GM12874 (cell line): ENCODE measurements around the gene NOC4L.

Experiments used
- TF ChIP-seq, protein P1 (sequence below): IDR thresholded peaks from 2 replicates; pipeline ENCODE4 v1.5.1; 2011; ENCODE audit warnings: low read depth, mild to moderate bottlenecking, control low read depth, low read length, moderate library complexity; ENCODE audit not compliant: insufficient read depth

Gene NOC4L

DNA sequence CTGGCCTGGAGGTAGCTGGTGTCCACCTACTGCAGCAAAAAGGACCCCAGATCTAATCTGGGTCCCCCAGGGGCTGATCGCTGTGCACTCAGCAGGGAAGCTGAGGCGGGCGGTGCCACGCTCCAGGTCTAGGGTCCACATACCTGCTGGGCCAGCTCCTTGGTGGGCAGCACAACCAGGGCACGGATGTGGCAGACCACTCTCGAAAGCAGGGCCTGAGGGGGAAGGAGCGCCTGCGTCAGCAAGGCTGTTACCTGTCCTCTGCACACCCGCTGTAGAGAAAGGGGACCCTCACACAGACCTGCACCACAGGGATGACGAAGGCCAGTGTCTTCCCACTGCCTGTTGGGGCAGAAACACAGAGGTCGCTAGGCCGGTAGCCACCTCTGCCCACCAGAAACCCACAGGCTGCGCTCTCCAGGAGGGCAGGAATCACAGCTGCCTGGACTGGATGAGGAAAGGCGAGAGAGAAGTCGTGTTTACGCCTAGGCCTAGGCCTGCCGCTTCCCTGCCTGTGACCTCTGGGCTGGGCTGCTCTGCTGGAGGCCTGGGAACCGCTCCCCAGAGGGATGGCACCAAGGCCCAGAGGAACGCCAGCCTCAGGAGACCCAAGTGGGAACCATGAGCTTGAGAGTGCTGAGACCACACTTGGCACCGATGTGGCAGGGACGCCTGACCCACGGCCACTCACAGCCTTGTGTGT, 2.1 kb upstream of the NOC4L start:
- TF ChIP-seq, protein P1, sequence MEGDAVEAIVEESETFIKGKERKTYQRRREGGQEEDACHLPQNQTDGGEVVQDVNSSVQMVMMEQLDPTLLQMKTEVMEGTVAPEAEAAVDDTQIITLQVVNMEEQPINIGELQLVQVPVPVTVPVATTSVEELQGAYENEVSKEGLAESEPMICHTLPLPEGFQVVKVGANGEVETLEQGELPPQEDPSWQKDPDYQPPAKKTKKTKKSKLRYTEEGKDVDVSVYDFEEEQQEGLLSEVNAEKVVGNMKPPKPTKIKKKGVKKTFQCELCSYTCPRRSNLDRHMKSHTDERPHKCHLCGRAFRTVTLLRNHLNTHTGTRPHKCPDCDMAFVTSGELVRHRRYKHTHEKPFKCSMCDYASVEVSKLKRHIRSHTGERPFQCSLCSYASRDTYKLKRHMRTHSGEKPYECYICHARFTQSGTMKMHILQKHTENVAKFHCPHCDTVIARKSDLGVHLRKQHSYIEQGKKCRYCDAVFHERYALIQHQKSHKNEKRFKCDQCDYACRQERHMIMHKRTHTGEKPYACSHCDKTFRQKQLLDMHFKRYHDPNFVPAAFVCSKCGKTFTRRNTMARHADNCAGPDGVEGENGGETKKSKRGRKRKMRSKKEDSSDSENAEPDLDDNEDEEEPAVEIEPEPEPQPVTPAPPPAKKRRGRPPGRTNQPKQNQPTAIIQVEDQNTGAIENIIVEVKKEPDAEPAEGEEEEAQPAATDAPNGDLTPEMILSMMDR = no peak

DNA sequence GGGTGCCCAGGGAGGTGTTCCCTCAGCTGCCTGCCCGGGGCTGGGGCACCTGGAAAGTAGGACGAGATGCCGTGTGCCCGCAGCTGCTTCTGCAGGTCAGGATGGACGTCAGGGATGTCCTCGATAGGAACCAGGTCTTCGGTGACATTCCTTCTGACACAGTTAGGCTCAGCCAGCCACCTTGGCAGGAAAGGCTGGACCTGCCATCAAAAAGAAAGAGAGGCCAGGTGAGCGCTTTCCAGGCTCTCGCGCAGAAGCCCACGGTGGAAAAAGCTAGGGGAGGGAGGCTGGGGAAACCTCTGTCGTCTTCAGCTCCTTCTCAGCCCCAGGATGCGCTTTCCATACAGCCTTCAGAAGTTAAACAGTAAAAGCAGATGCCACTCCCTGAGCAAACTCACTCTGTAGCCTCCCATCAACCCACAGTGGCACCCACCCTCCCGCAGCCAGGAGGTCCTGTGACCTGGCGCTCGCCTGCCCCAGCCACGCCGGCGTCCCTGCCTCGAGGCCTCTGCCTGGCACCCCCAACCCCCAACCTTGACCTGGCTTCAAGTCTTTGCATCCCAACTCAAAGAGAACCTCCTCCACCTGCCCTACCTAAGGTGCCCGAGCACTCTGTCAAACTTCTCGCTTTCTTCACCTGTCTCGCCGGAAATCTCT, 1.4 kb upstream of the NOC4L start:
- TF ChIP-seq, protein P1 = no peak

DNA sequence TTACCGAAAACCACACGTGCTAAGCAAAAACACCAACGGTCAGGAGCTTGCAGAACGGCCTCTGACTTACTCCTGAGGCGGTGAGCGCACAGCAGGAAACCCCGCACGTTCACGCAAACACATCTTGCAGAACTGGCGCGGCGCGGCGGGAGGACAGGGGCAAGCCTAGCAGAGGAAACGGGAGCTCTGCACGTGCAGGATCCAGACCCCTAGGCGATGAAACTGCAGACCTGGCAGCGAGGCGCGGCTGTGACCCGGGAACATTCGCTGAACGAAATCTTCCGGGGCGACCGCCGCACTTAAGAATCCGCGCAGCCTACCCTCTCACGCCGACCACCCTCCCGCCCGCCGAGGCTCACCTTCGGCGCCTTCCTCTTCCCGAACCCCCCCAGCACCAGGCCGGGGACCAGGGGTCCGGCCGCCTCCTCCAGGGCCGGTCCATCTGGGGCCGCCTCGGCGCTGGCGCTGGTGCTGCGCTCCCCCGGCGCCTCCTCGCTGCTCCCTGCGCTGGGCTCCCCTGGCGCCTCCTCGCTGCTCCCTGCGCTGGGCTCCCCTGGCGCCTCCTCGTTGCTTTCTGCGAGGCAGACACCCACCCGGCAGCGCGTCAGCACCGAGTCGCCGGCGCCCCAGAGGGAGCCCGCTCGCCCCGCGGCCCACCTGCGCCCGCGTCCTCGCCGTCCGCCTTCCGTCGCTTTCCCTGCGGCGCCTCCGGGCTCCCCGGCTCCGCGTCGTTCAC, 753 bp upstream of the NOC4L start:
- TF ChIP-seq, protein P1 = no peak

DNA sequence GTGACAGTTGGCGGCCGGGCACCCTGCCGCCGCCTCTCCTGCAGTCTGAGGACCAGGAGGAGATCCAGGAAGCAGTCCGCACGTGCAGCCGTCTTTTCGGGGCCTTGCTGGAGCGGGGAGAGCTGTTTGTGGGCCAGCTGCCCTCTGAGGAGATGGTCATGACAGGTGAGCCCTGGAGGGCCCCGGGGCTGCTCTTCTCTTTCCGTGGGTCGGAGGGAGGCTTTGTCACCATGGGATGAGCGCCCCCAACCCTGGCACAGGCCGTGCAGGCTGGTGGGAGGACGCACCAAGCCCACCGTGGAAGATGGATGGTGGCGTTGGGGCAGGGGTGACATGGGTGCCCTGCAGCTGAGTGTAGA, 532 bp downstream of the NOC4L start:
- TF ChIP-seq, protein P1 = no peak

DNA sequence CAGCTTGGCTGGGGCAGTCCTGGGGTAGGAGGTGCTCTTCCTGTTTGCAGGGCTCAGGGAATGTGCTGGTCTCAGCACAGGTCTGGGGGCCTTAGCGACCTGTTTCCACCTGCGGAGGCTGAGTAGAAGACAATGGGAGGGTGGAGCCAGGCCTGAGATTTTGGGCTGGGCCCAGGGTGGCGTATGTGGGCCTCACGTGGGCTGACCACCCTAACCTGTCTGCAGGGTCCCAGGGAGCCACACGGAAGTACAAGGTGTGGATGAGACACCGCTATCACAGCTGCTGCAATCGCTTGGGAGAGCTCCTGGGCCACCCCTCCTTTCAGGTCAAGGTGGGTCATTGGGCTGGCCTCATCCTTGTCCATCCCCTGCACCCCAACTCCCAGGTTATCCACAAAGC, 1.1 kb downstream of the NOC4L start:
- TF ChIP-seq, protein P1 = no peak

DNA sequence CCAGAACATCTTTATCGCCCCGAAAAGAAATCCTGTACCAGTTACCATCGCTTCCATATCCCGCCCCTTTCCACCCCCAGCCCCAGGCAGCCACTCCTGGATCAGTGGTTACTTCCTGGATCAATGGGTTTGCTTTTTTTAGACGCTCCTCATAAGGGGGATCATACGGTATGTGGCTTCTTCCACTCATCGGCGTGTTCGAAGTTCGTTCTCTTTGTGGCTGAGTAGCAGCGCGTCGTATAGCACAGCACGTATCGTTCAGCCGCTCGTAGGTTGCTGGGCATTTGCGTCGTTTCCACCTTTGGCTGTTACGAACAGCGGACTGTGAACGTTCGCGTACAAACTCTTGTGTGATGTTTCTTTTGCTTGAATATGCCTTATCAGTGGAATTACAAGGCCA, 1.8 kb downstream of the NOC4L start:
- TF ChIP-seq, protein P1 = no peak

DNA sequence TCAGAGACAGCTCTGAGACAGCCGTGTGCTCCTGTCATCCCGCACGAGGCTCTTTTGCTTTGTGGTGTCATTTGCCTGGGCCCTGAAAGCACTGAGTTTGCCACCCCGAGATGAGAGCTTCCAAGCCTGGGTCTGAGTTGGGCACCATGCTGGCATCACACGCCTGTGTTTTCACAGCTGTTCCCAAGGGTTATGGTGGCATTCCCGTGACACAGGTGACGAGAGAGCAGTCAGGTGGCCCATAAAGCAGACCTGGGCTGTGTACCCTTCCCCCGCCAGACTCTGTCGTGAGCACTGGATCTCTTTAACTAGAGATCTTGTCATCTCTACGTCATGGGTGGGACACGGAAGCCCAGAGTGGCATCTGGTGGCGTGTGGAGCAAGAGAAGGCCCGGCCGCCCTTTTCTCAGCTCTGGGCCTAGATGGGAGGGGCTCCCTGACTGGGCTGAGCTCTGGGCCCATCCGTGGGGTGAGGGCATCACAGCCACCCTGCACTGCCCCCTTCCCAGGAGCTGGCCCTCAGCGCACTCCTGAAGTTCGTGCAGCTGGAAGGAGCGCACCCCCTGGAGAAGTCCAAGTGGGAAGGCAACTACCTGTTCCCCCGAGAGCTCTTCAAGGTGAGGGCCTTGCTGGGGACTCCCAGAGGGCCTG, 2.6 kb downstream of the NOC4L start:
- TF ChIP-seq, protein P1 = no peak
